Epidermal melanocyte (primary cell): ENCODE results near the gene SCO2.

Experiments
- DNase-seq: peaks from one replicate; pipeline ENCODE4 v3.0.0; 2011; ENCODE audit warnings: low spot score; ENCODE audit not compliant: insufficient read length

The SCO2 gene

DNA sequence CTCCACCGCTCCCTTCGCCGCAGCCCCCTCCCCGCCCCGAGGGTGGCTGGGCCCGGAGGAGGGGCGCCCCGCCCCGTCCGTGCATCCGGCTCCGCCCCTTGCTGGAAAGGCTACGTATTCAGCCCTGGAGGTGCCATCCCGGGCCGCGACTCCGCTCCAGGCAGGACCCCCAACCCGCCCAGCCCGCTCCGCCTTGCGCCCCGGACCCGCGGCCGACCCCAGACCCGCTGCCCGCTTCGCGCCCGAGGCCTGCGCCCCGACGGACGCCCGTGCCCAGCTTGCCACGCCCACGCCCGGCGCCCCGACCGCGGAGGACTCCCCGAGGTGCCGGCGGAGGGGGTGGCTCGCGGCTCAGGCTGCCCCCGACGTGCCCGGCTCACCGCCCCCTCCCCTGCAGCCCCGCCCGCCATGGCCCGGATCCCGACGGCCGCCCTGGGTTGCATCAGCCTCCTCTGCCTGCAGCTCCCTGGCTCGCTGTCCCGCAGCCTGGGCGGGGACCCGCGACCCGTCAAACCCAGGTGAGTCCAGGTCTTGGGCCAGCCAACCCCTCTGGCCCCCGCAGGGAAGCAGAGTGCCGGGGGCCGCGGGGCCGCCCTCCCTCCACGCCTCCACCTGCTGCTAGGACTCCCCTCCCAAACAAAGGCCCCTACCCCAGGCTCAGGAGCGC lies 43.8 kb downstream of the SCO2 start, which contains the start of gene ADM2:
Gene ADM2 (plus strand): TSS at position 104 of the 667 bp plus-strand sequence. CDS start 305 bp downstream, at position 409.
- no peak for DNase-seq

DNA sequence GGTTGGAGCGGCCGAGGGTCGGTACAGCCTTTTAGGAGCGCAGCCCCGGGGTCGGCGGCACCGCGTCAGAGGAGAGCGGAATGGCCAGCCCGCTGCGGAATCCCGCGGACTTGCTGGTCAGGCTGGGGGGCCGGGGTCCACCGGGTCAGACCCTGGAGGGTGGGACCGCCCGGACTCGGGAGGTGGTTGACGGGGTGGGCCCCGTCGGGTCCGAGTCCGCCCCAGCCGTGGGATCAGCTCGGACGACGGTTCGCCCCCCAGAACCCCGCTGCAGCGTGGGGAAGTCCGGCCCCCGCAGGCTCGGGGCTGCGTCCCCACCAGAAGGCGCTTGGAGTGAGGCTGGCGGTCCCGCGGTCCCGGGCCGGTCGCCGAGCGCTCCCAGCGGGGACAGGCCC lies 44.4 kb downstream of the SCO2 start:
- DNase-seq: no peak

DNA sequence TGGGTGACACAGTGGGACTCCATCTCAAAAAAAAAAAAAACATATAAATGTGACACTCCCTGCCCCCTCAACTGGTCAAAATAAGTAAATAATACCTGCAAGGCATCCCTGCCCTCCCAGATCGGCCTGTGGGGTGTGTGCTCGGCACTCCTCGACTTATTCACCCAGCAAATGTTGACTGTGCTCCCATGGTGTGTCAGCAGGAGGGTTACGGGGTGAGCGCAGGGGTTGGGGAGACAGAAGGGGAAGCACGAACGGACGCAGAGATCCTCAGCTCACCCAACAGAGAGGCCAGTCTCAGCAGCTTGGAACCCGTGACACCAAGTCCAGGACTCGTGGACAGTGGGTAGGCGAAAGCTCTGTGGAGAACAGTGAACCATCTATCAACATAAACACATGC lies 45.7 kb downstream of the SCO2 start:
- no peak for DNase-seq

- DNase-seq: no peak
These were observed 47.5 kb downstream of the SCO2 start for GRCh38 chr22:50477923-50478322.

GRCh38 chr22:50476868-50477267 lies 48.5 kb downstream of the SCO2 start:
- no peak for DNase-seq

DNA sequence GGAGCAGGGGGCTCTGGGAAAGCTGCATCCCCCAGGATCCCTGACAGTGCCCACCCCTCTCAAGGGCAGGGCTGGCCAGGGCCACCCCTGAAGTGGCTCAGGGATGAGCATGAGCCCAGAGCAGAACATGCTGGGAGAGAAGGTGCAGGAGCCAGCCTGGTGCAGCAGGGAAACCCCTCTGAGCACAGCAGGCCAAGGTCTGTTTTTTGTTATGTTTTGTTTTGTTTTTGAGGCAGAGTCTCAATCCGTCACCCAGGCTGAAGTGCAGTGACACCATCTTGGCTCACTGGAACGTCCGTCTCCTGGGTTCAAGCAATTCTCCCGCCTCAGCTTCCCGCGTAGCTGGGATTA lies 49.8 kb downstream of the SCO2 start:
- DNase-seq: no peak

GRCh38 chr22:50474710-50475651 lies 50.4 kb downstream of the SCO2 start, which contains the start of gene SBF1:
SBF1 (minus strand) TSS chr22:50475035; CDS start chr22:50474840, 195 bp downstream.
- DNase-seq: peak; percentile 100

DNA sequence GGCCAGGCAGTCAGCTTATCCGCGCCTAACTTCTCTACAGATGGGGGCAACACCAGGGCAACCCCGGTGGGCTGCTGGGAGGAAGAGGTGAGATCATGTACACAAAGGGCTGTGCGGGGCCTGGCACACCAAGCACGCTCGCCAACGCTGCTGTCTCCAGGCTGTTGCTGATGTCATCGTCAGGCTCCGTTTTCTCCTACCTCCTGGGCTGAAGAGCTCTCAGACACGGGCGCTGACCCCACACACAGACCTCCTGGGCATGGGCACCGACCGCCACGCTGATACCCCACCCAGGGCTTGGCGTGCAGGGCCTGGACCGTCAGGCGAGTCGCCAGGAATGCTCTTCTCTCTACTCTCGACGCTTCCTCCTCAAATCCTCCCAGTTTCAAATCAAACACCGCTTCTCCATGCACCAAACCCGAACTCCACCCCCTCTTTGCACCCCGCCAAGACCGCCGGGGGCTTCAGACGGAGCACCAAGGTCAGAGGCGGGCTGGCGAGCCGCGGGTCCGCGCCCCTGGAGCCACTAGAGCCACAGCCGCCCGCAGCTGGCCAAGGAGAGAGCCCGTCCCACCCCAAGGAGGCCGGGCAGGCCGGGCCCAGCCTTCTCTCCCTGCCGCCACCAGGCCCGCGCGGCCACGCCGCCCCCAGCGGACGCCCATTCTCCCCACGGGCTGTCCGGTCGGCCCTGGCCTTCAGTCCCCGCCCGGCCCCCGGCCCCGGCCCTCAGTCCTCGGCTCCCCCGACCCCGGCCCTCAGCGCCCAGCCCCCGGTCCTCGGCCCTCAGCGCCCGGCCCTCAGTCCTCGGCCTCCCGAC lies 51.3 kb downstream of the SCO2 start:
- peak; percentile 64 for DNase-seq
